Spleen (tissue), 7 donors: ENCODE measurements around the gene SMARCA5.

Experiments used
- CTCF ChIP-seq, 11 experiments: fragments of 200-600 bp in 7 of 11; fragments of 450-650 bp in 4 of 11; sonication (generic) in 4 of 11; IDR thresholded peaks in 8 of 11; conservative IDR thresholded peaks in 3 of 11; 1 replicate in 7 of 11; 2 replicates in 4 of 11; pipeline versions ENCODE4 v1.4.0 to v1.8.0; 2016 to 2021; ENCODE audit warnings: antibody characterized with exemption in 11 of 11, inconsistent platforms in 4 of 11, mild to moderate bottlenecking in 1 of 11
- POLR2AphosphoS5 ChIP-seq, 3 donors: sonication (generic); formaldehyde crosslinking; IDR thresholded peaks; one replicate each; pipeline ENCODE4 v1.5.1; 2017; ENCODE audit warnings: antibody characterized with exemption in 3 of 3
- donor health status: DM: no; HTN: no; CAD: no; lungs with moderate emphysema.
- donor health status: DM: no; HTN: no; CAD: no.
- donor health status: DM: no; HTN: no; CAD: no.

GRCh38 chr4:143558823-143559756 lies 45.6 kb downstream of the SMARCA5 start:
- peak in 9 of 11 experiments; percentile 28 to 69 (median 53) for TF ChIP-seq CTCF (IDR thresholded peaks at IDR 0.05 in 8 of 11, conservative IDR thresholded peaks at IDR 0.05 in 3 of 11)
- TF ChIP-seq POLR2AphosphoS5 (IDR thresholded peaks at IDR 0.05) = peak; percentile 46 to 85 (median 71)
